ENCODE measurements around the gene ATP5PD.
"Not testable (repeated sequence)": the region's sequence is repeated elsewhere in the genome, so short reads cannot be mapped to it uniquely, and the experiment has no call there.

The ATP5PD gene

GRCh38 chr17:75077496-75078283 lies 30.9 kb upstream of the ATP5PD start:
- DNase-seq (ENCODE audit: low read depth, low spot score) = no peak

- DNase-seq (ENCODE audit: low read depth, low spot score) = no peak
These were observed 30.3 kb upstream of the ATP5PD start for GRCh38 chr17:75077072-75077495.

GRCh38 chr17:75075597-75076336 lies 29.0 kb upstream of the ATP5PD start:
- DNase-seq (ENCODE audit: low read depth, low spot score) = no peak

- DNase-seq (ENCODE audit: low read depth, low spot score) = no peak
These were observed 27.8 kb upstream of the ATP5PD start for GRCh38 chr17:75074532-75074931.

- DNase-seq (ENCODE audit: low read depth, low spot score) = no peak
These were observed 26.9 kb upstream of the ATP5PD start for GRCh38 chr17:75073618-75074047.

- not testable (repeated sequence) for DNase-seq (ENCODE audit: low read depth, low spot score)
These were observed 26.1 kb upstream of the ATP5PD start for GRCh38 chr17:75072909-75073308.

- not testable (repeated sequence) for DNase-seq (ENCODE audit: low read depth, low spot score)
These were observed 24.9 kb upstream of the ATP5PD start for GRCh38 chr17:75071478-75072271.

GRCh38 chr17:75069783-75070182 lies 23.0 kb upstream of the ATP5PD start:
- no peak for DNase-seq (ENCODE audit: low read depth, low spot score)

- no peak for DNase-seq (ENCODE audit: low read depth, low spot score)
These were observed 22.0 kb upstream of the ATP5PD start for GRCh38 chr17:75068750-75069149.

- DNase-seq (ENCODE audit: low read depth, low spot score) = no peak
These were observed 21.1 kb upstream of the ATP5PD start for GRCh38 chr17:75067856-75068255.

- DNase-seq (ENCODE audit: low read depth, low spot score) = no peak
These were observed 18.9 kb upstream of the ATP5PD start for GRCh38 chr17:75065562-75066151.

- DNase-seq (ENCODE audit: low read depth, low spot score) = no peak
These were observed 18.2 kb upstream of the ATP5PD start for GRCh38 chr17:75064867-75065561.

GRCh38 chr17:75064460-75064859 lies 17.7 kb upstream of the ATP5PD start:
- DNase-seq (ENCODE audit: low read depth, low spot score) = no peak

- DNase-seq (ENCODE audit: low read depth, low spot score) = no peak
These were observed 17.3 kb upstream of the ATP5PD start for GRCh38 chr17:75064040-75064439.

GRCh38 chr17:75063626-75064025 lies 16.9 kb upstream of the ATP5PD start:
- DNase-seq (ENCODE audit: low read depth, low spot score) = no peak

- DNase-seq (ENCODE audit: low read depth, low spot score) = no peak
These were observed 16.4 kb upstream of the ATP5PD start for GRCh38 chr17:75063201-75063600.

- DNase-seq (ENCODE audit: low read depth, low spot score) = no peak
These were observed 14.8 kb upstream of the ATP5PD start for GRCh38 chr17:75061618-75062017.

GRCh38 chr17:75061055-75061438 lies 14.3 kb upstream of the ATP5PD start:
- DNase-seq (ENCODE audit: low read depth, low spot score) = no peak

- no peak for DNase-seq (ENCODE audit: low read depth, low spot score)
These were observed 13.8 kb upstream of the ATP5PD start for GRCh38 chr17:75060434-75061054.

Data from brain pericyte (primary cell).